T follicular helper cell (primary cell): ENCODE results near the gene SNAPC4.
"Not testable (repeated sequence)": the region's sequence is repeated elsewhere in the genome, so short reads cannot be mapped to it uniquely, and the experiment has no call there.

Experiments used
- DNase-seq: peaks from one replicate; pipeline ENCODE4 v3.0.0-alpha.2; 2020; ENCODE audit warnings: low read depth

The SNAPC4 gene

DNA sequence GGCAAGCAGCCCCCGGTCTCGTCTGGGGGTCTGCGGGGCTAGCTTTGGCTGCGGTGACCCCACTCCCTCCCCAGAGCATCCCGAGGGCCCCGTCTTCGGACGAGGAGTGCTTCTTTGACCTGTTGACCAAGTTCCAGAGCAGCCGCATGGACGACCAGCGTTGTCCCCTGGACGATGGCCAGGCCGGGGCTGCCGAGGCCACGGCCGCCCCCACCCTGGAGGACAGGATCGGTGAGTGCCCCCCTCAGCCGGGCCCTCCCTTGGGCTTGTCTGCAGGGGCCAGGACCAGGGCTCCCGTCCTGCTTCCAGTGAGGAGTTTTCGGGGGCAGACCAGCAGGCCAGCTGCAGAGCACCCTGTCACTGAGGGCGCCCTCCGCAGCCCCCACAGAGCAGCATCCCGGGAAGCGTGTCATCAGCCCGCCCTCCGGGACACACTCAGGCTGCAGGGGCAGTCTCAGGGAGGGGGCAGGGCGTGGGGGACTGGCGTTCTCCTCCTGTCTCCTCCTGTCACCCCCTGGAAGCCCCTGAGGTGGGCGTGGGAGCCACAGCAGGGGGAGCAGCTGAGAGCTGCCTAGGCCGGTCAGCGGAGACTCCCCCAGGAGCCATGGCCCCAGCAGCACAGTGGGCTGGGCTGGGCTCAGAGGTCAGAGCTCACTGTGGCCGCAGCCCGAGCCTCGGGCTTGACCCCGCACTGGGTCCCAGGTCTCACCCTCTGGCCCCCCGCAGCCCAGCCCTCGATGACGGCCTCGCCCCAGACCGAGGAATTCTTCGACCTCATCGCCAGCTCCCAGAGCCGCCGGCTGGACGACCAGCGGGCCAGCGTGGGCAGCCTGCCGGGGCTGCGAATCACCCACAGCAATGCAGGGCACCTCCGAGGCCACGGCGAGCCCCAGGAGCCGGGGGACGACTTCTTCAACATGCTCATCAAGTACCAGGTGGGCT is 44.1 kb downstream of the SNAPC4 start:
- no peak for DNase-seq

DNA sequence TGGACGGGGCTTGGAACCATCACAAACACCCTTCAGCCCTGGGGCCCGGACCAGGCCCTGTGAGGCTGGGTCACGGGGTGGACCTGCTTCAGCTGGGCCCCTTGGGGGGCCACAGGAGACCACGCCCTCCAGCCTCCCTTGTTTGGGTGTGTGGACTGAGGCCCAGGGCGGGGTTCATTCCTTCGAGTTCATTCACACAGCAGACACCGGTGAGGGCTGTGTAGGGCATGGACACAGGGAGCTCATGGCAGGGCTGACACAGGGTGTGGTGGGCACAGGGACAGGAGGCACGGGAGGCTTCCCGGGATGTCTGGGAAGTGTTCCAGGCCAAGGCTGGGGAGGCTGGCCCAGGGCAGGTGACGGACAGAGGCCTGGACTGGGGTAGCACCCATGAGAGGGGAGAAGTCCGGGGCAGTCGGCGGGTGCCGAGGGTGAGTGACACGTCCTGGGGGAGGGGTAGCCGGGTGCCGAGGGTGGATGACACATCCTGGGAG is 45.3 kb downstream of the SNAPC4 start:
- no peak for DNase-seq

DNA sequence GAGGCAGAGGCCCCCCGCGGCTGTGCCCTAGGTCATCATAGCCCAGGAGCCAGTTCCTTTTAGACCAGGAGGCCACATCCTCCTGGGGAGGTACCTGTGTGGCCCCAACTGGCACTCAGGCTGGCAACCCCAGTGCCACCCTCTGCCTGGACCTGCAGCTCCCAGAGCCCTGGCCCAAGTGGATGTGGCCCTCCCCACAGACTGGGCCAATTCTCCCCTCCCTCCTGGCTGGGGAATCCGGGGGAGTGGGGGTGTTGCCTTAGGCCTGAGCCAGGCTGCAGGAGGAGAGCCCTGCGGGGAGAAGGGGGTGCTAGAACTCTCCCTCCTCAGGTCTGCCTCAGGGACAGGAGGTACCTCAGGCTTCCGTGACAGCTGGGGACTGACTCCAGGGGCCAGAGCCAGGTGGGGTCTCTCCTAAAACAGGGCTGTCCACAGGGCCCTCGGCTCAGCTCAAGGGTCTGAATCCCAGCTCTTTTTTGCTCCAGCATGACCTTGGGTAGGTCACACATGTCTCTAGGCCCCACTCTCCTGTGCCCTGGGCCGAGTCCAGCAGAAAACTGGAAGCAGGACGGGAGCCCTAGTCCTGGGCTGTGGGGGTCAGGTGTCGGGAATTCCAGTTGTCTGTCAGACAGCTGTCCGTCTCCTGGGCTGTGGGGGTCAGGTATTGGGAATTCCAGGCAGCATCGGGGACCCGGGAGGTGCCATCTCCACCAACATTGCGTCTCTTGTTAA is 46.0 kb downstream of the SNAPC4 start:
- no peak for DNase-seq

DNA sequence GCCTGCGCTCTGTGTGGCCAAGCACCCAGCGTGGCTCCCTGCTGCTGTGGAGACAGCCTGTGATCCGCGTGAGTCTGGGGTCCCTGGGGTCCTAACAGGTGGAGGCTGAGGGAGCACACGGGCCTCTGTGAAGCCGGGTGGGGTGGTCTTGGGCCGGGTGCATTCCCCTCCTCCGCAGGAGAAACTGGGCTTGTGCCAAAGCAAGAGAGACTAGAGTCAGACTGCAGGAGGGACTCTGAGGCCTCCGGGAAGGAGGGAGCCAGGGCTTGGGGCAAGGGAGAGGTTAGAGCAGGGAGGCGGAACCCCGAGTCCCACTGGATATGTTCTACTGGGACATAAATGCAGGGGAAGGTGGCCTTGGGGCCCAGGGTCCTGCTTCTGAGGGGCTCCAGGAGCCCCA is 46.9 kb downstream of the SNAPC4 start:
- DNase-seq, result no peak

DNA sequence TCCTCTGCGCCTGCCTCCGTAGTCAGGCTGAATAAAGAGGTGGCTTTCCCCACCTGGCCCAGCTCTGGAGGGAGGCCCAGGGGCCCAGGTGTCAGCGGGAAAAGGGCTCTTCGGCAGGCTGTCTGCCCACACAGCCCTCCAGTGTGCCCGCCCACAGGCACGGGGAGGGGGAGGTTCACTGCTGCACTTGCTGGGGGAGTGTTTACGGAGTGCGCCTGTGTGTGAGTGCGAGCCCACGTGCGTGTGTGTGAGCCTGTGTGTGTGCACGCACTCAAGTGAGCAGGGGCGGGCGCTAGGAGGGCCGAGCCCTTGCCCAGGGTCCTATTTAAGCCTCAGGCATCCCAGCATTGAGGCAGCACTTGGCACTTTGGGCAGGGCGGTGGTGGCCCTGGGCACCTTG is 47.3 kb downstream of the SNAPC4 start:
- DNase-seq, result no peak

DNA sequence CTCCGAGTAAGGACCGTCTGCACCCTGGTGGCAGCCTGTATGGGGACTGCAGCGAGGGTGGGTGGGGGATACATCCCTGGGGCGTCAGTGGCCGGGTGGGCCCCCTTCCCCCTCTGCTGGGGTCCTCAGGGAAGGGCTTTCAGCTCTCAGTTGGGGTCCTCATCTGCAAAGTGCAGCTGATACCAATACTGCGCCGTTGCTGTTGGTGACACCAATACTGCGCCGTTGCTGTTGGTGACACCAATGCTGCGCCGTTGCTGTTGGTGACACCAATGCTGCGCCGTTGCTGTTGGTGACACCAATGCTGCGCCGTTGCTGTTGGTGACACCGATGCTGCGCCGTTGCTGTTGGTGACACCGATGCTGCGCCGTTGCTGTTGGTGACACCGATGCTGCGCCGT is 48.1 kb downstream of the SNAPC4 start:
- not testable (repeated sequence) for DNase-seq

DNA sequence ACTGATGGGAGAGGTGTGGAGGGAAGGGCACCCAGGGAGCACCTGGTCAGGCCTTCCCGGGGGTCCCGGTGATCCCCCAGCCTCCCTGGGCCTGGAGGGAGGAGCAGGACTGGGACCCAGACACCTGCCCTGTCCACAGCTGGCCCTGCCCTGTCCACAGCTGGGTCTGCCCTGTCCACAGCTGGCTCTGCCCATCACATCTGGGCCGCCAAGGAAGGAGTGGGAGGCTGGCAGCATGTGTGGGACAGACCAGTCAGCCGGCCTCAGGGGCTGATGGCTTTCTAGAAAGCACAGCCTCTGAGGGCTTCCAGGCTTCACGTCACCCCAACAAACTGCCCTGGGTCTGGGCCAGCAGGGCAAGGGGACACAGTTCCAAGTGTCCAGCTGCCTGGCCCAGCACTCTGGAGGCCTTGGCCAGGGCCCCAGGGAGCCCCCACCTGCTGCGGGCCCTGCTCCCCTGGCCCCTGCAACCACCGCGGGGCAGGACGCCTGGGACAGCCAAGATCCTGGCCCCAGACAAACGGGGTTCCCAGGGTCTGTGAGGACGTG is 48.6 kb downstream of the SNAPC4 start:
- no peak for DNase-seq
